Sigmoid colon (tissue), 7 donors: Measurements from ENCODE around the gene CGB8. TPM values are rescaled to one million over a fixed set of nuclear protein-coding genes. Genes with fewer than 3 reads are reported as not detected.
"Not testable (repeated sequence)": the region's sequence is repeated elsewhere in the genome, so short reads cannot be mapped to it uniquely, and the experiment has no call there.

Experiments
- DNase-seq: peaks from one replicate; pipeline ENCODE4 v3.0.0-alpha.2; 2019
- H3K27ac ChIP-seq, 4 donors: fragments of 200-600 bp; sonication (generic); one replicate each; pipeline ENCODE4 v1.5.1; 2016 to 2019; ENCODE audit warnings: mild to moderate bottlenecking in 1 of 4
- H3K27me3 ChIP-seq, 3 donors: fragments of 200-600 bp; sonication (generic); one replicate each; pipeline ENCODE4 v1.5.1; 2019; ENCODE audit warnings: mild to moderate bottlenecking in 1 of 3
- H3K36me3 ChIP-seq, 4 donors: fragments of 200-600 bp; sonication (generic); one replicate each; pipeline ENCODE4 v1.5.1; 2016 to 2019
- H3K4me1 ChIP-seq, 4 donors: fragments of 200-600 bp; sonication (generic); one replicate each; pipeline ENCODE4 v1.5.1; 2017 to 2019
- H3K4me3 ChIP-seq, 4 donors: fragments of 200-600 bp; sonication (generic); one replicate each; pipeline ENCODE4 v1.5.1; 2017 to 2019; ENCODE audit warnings: mild to moderate bottlenecking in 2 of 4, moderate library complexity in 1 of 4
- H3K9me3 ChIP-seq, 4 donors: fragments of 200-600 bp in 3 of 4; sonication (generic) in 3 of 4; one replicate each; pipeline versions ENCODE4 v1.5.1 to v1.6.1; 2013 to 2019
- CTCF ChIP-seq, 4 experiments: fragments of 450-650 bp in 3 of 4; fragments of 200-600 bp in 1 of 4; IDR thresholded peaks; one replicate each; pipeline ENCODE4 v1.5.1; 2016 to 2019; ENCODE audit warnings: antibody characterized with exemption in 4 of 4, mild to moderate bottlenecking in 3 of 4, moderate library complexity in 2 of 4
- EP300 ChIP-seq, 4 donors: sonication (generic); formaldehyde crosslinking; IDR thresholded peaks; one replicate each; pipeline ENCODE4 v1.6.1; 2017; ENCODE audit warnings: antibody characterized with exemption in 4 of 4
- POLR2A ChIP-seq, 2 donors: fragments of 450-650 bp; IDR thresholded peaks; one replicate each; pipeline ENCODE4 v1.6.1; 2016; ENCODE audit warnings: antibody characterized with exemption in 2 of 2, mild to moderate bottlenecking in 2 of 2, moderate library complexity in 2 of 2
- WGBS, 2 donors: extraction: QIAGEN DNeasy Blood & Tissue Kit; methylation state at CpG; one replicate each; pipeline ENCODE4 v1.1.7; 2013; 5-methylcytosine and 5-hydroxymethylcytosine counted together
- intact Hi-C: fragments of 100-400 bp; cut with DNase I; formaldehyde crosslinking; loops from one replicate; pipeline ENCODE4 v1.15.1; 2023
- polyA plus RNA-seq, 3 donors: library from polyadenylated mRNA; stranded (reverse); fragments of 200-250 nt; gene quantifications; one replicate each; pipeline ENCODE4 v1.2.3, GENCODE V29; 2013
- total RNA-seq, 4 donors: library from RNA; depleted of rRNA; stranded (reverse); fragments of >200 nt; gene quantifications; one replicate each; pipeline ENCODE4 v1.1.0, GENCODE V29; 2016
- donor health status: healthy with polysubstance abuse.
- donor health status: Bipolar disorder and iron deficiency.
- donor health status: healthy.

CGB8 gene
- total and polyA plus RNA-seq, 7 donors = not detected

- DNase-seq, H3K36me3 ChIP-seq, H3K27ac ChIP-seq, H3K4me3 ChIP-seq, H3K4me1 ChIP-seq, intact Hi-C loops, H3K9me3 ChIP-seq, H3K27me3 ChIP-seq: not testable (repeated sequence)
- 36 to 38% methylated on average over 28 of the region's 28 CpGs for WGBS, 2 donors
Observed at GRCh38 chr19:49031642-49032301, 17.1 kb downstream of the CGB8 start, which contains the start of gene CGB2. TSS of gene CGB2 (plus strand) at chr19:49031890. CDS start at chr19:49032096, 206 bp downstream.

- H3K4me3 ChIP-seq, H3K27ac ChIP-seq, H3K9me3 ChIP-seq, DNase-seq, H3K27me3 ChIP-seq, H3K4me1 ChIP-seq, H3K36me3 ChIP-seq, intact Hi-C loops: not testable (repeated sequence)
- WGBS, 2 donors = 87 to 92% methylated on average over 5 of the region's 8 CpGs
Observed at GRCh38 chr19:49030323-49030722, 18.6 kb downstream of the CGB8 start.

- WGBS, 2 donors = 88 to 93% methylated on average over 14 of the region's 14 CpGs
- H3K4me1 ChIP-seq, H3K4me3 ChIP-seq, DNase-seq, intact Hi-C loops, H3K9me3 ChIP-seq, H3K27ac ChIP-seq, H3K36me3 ChIP-seq, H3K27me3 ChIP-seq: not testable (repeated sequence)
Observed at GRCh38 chr19:49029749-49030148, 19.2 kb downstream of the CGB8 start.

GRCh38 chr19:49028686-49029085, 20.2 kb downstream of the CGB8 start:
- intact Hi-C loops, H3K27me3 ChIP-seq, H3K36me3 ChIP-seq, H3K4me3 ChIP-seq, H3K9me3 ChIP-seq, DNase-seq, H3K4me1 ChIP-seq, H3K27ac ChIP-seq: not testable (repeated sequence)
- WGBS, 2 donors = 66 to 79% methylated on average over 9 of the region's 9 CpGs

GRCh38 chr19:49025599-49025998, 23.3 kb downstream of the CGB8 start:
- H3K4me3 ChIP-seq, H3K9me3 ChIP-seq, H3K27ac ChIP-seq, DNase-seq, H3K4me1 ChIP-seq, H3K36me3 ChIP-seq, intact Hi-C loops: not testable (repeated sequence)
- peaks cover 0 to 12% (median 0%) of the 10 kb centered on the region in 3 donors for H3K27me3 ChIP-seq
- WGBS, 2 donors = 85 to 87% methylated on average over 23 of the region's 23 CpGs

- H3K27ac ChIP-seq, H3K36me3 ChIP-seq, H3K4me1 ChIP-seq, H3K9me3 ChIP-seq, DNase-seq, H3K4me3 ChIP-seq, intact Hi-C loops: not testable (repeated sequence)
- WGBS, 2 donors = 77 to 93% methylated on average over 4 of the region's 6 CpGs
- H3K27me3 ChIP-seq = peaks cover 0 to 17% (median 5%) of the 10 kb centered on the region in 3 donors
Observed at GRCh38 chr19:49025088-49025487, 23.8 kb downstream of the CGB8 start.

GRCh38 chr19:49024233-49024632, 24.7 kb downstream of the CGB8 start, which contains the start of gene CGB3:
TSS of gene CGB3 (minus strand) at chr19:49024333. CDS start at chr19:49023971, 362 bp downstream.
- DNase-seq, H3K9me3 ChIP-seq, H3K4me1 ChIP-seq, H3K27ac ChIP-seq, intact Hi-C loops, H3K36me3 ChIP-seq, H3K4me3 ChIP-seq: not testable (repeated sequence)
- 40 to 67% methylated on average over 13 of the region's 15 CpGs for WGBS, 2 donors
- peaks cover 5 to 26% (median 13%) of the 10 kb centered on the region in 3 donors for H3K27me3 ChIP-seq

- DNase-seq = no peak
- Histone ChIP-seq H3K4me1 (peaks cover 0 to 25% (median 24%) of the 10 kb centered on the region in 4 donors), H3K27ac (no peak overlapping the region), H3K9me3 (no peaks in the 10 kb centered on the region), H3K27me3 (peaks cover 8 to 47% (median 31%) of the 10 kb centered on the region in 3 donors), H3K36me3 (no peaks in the 10 kb centered on the region), H3K4me3 (no peak overlapping the region)
- WGBS, 2 donors = 85 to 90% methylated on average over 9 of the region's 9 CpGs
- no peak for TF ChIP-seq EP300 (IDR thresholded peaks at IDR 0.05)
- no peak for TF ChIP-seq POLR2A (IDR thresholded peaks at IDR 0.05)
- TF ChIP-seq CTCF (IDR thresholded peaks at IDR 0.05) = no peak
- intact Hi-C loops = no loop called here
Observed at GRCh38 chr19:49022116-49022515, 26.8 kb downstream of the CGB8 start.
